Spleen (tissue), 11 donors: ENCODE data around the gene OR6V1. TPM values are rescaled to one million over a fixed set of nuclear protein-coding genes. Genes with fewer than 3 reads are reported as not detected.
"Not testable (repeated sequence)": the region's sequence is repeated elsewhere in the genome, so short reads cannot be mapped to it uniquely, and the experiment has no call there.

ENCODE experiments used
- DNase-seq: peaks from one replicate; pipeline ENCODE4 v3.0.0-alpha.2; 2020
- H3K27ac ChIP-seq, 8 donors: fragments of 200-600 bp; sonication (generic) in 7 of 8; 1 replicate in 4 of 8; 2 replicates in 4 of 8; pipeline versions ENCODE4 v1.5.0 to v1.8.0; 2016 to 2021; ENCODE audit warnings: inconsistent platforms in 4 of 8, mild to moderate bottlenecking in 4 of 8, moderate library complexity in 1 of 8
- H3K27me3 ChIP-seq, 7 donors: fragments of 200-600 bp; sonication (generic) in 6 of 7; replicated peaks in 1 of 7; 1 replicate in 4 of 7; 2 replicates in 3 of 7; pipeline versions ENCODE4 v1.5.0 to v1.8.0; 2016 to 2021; ENCODE audit warnings: inconsistent platforms in 3 of 7, mild to moderate bottlenecking in 1 of 7
- H3K36me3 ChIP-seq, 6 donors: fragments of 200-600 bp; sonication (generic) in 5 of 6; 1 replicate in 4 of 6; 2 replicates in 2 of 6; pipeline versions ENCODE4 v1.5.0 to v1.8.0; 2016 to 2021; ENCODE audit warnings: inconsistent platforms in 2 of 6
- H3K4me1 ChIP-seq, 6 donors: fragments of 200-600 bp; sonication (generic) in 5 of 6; 1 replicate in 3 of 6; 2 replicates in 3 of 6; pipeline versions ENCODE4 v1.5.0 to v1.8.0; 2016 to 2021; ENCODE audit warnings: inconsistent platforms in 3 of 6
- H3K4me3 ChIP-seq, 8 donors: fragments of 200-600 bp; sonication (generic) in 7 of 8; 1 replicate in 4 of 8; 2 replicates in 4 of 8; pipeline versions ENCODE4 v1.5.0 to v1.8.0; 2016 to 2021; ENCODE audit warnings: inconsistent platforms in 4 of 8, mild to moderate bottlenecking in 4 of 8, moderate library complexity in 2 of 8
- H3K9me3 ChIP-seq, 8 donors: fragments of 200-600 bp; sonication (generic) in 7 of 8; 1 replicate in 4 of 8; 2 replicates in 4 of 8; pipeline versions ENCODE4 v1.5.0 to v1.8.0; 2016 to 2021; ENCODE audit warnings: inconsistent platforms in 4 of 8
- CTCF ChIP-seq, 11 experiments: fragments of 200-600 bp in 7 of 11; fragments of 450-650 bp in 4 of 11; sonication (generic) in 4 of 11; IDR thresholded peaks in 8 of 11; conservative IDR thresholded peaks in 3 of 11; 1 replicate in 7 of 11; 2 replicates in 4 of 11; pipeline versions ENCODE4 v1.4.0 to v1.8.0; 2016 to 2021; ENCODE audit warnings: antibody characterized with exemption in 11 of 11, inconsistent platforms in 4 of 11, mild to moderate bottlenecking in 1 of 11
- POLR2A ChIP-seq, 3 donors: fragments of 450-650 bp; IDR thresholded peaks; one replicate each; pipeline ENCODE4 v1.5.1; 2017; ENCODE audit warnings: antibody characterized with exemption in 3 of 3, mild to moderate bottlenecking in 1 of 3
- POLR2AphosphoS5 ChIP-seq, 3 donors: sonication (generic); formaldehyde crosslinking; IDR thresholded peaks; one replicate each; pipeline ENCODE4 v1.5.1; 2017; ENCODE audit warnings: antibody characterized with exemption in 3 of 3
- WGBS, 5 donors: extraction: QIAGEN DNeasy Blood & Tissue Kit in 3 of 5; methylation state at CpG; one replicate each; pipeline versions ENCODE4 v1.1.5 to v1.1.7; 2013 to 2018; 5-methylcytosine and 5-hydroxymethylcytosine counted together
- intact Hi-C: fragments of 100-400 bp; cut with DNase I; formaldehyde crosslinking; loops from one replicate; pipeline ENCODE4 v1.15.0; 2023; ENCODE audit warnings: low total_unique reads
- polyA plus RNA-seq, 3 donors: library from polyadenylated mRNA; stranded (reverse); fragments of 200-250 nt; gene quantifications; one replicate each; pipeline ENCODE4 v1.2.1, GENCODE V29; 2013
- total RNA-seq, 7 donors: library from RNA; depleted of rRNA in 3 of 7; stranded (reverse); fragments of >200 nt in 3 of 7; fragmentation: NEBNext Ultra II Directional in 4 of 7; extraction: Animal tissue kit (Norgen Biotek cat#: 25700) in 4 of 7; gene quantifications; one replicate each; pipeline versions ENCODE4 v1.1.0 to v1.2.1, GENCODE V29; 2016 to 2021
- donor health status: healthy with polysubstance abuse.
- donor health status: DM: no; HTN: no; CAD: no; lungs with moderate emphysema.
- donor health status: DM: no; HTN: no; CAD: no.
- donor health status: Bipolar disorder and iron deficiency.
- donor health status: healthy.
- donor health status: DM: no; HTN: no; CAD: no.
- donor health status: DM: yes; HTN: yes; CAD: no.

OR6V1 gene
- total and polyA plus RNA-seq, 10 donors: not detected

- no peak overlapping the region for H3K27ac ChIP-seq
- TF ChIP-seq POLR2AphosphoS5 (IDR thresholded peaks at IDR 0.05): no peak
- no peak for TF ChIP-seq POLR2A (IDR thresholded peaks at IDR 0.05)
- TF ChIP-seq CTCF (IDR thresholded peaks at IDR 0.05 in 8 of 11, conservative IDR thresholded peaks at IDR 0.05 in 3 of 11): no peak
- no peaks in the 10 kb centered on the region for H3K4me1 ChIP-seq
- H3K36me3 ChIP-seq: no peaks in the 10 kb centered on the region
- peaks cover 0 to 5% (median 0%) of the 10 kb centered on the region in 8 donors for H3K9me3 ChIP-seq
- intact Hi-C loops: no loop called here
- no peak overlapping the region for H3K4me3 ChIP-seq
- no peak for DNase-seq
- WGBS, 5 donors: 66 to 76% (median 71%) methylated on average over 6 of the region's 6 CpGs
- H3K27me3 ChIP-seq: peaks cover 0 to 3% (median 0%) of the 10 kb centered on the region in 7 donors
These were observed 17.9 kb downstream of the OR6V1 start for GRCh38 chr7:143069912-143070500.

- intact Hi-C loops: no loop called here
- no peak overlapping the region for H3K4me3 ChIP-seq
- peaks cover 0 to 3% (median 0%) of the 10 kb centered on the region in 7 donors for H3K27me3 ChIP-seq
- H3K9me3 ChIP-seq: peaks cover 0 to 10% (median 0%) of the 10 kb centered on the region in 8 donors
- no peaks in the 10 kb centered on the region for H3K36me3 ChIP-seq
- H3K4me1 ChIP-seq: no peaks in the 10 kb centered on the region
- no peak for DNase-seq
- no peak overlapping the region for H3K27ac ChIP-seq
- 88 to 92% (median 89%) methylated on average over 3 of the region's 3 CpGs for WGBS, 5 donors
- TF ChIP-seq POLR2A (IDR thresholded peaks at IDR 0.05): no peak
- no peak for TF ChIP-seq POLR2AphosphoS5 (IDR thresholded peaks at IDR 0.05)
- TF ChIP-seq CTCF (IDR thresholded peaks at IDR 0.05 in 8 of 11, conservative IDR thresholded peaks at IDR 0.05 in 3 of 11): no peak
These were observed 21.4 kb downstream of the OR6V1 start for GRCh38 chr7:143073556-143073955.

GRCh38 chr7:143074141-143074540, 22.0 kb downstream of the OR6V1 start:
- intact Hi-C loops: no loop called here
- no peak overlapping the region for H3K4me3 ChIP-seq
- TF ChIP-seq CTCF (IDR thresholded peaks at IDR 0.05 in 8 of 11, conservative IDR thresholded peaks at IDR 0.05 in 3 of 11): no peak
- TF ChIP-seq POLR2A (IDR thresholded peaks at IDR 0.05): no peak
- no peak for TF ChIP-seq POLR2AphosphoS5 (IDR thresholded peaks at IDR 0.05)

GRCh38 chr7:143085109-143085508, 33.0 kb downstream of the OR6V1 start:
- Histone ChIP-seq H3K9me3 (peaks cover 0 to 65% (median 35%) of the 10 kb centered on the region in 8 donors), H3K4me1 (peaks cover 0 to 28% (median 11%) of the 10 kb centered on the region in 6 donors), H3K4me3 (peak overlapping the region in 1 of 8 donors; percentile 48), H3K27ac (peak overlapping the region in 3 of 8 donors; percentile 37 to 72 (median 60)), H3K27me3 (no peaks in the 10 kb centered on the region), H3K36me3 (no peaks in the 10 kb centered on the region)
- 19 to 35% (median 27%) methylated on average over 1 of the region's 1 CpG for WGBS, 5 donors
- TF ChIP-seq CTCF (IDR thresholded peaks at IDR 0.05 in 8 of 11, conservative IDR thresholded peaks at IDR 0.05 in 3 of 11) (no peak), POLR2A (IDR thresholded peaks at IDR 0.05) (no peak), POLR2AphosphoS5 (IDR thresholded peaks at IDR 0.05) (no peak)
- DNase-seq: no peak
- intact Hi-C loops: no loop called here

More at GRCh38 chr7:143074141-143074540, 22.0 kb downstream of the OR6V1 start:
- Histone ChIP-seq H3K27ac (no peak overlapping the region), H3K36me3 (no peaks in the 10 kb centered on the region), H3K9me3 (peaks cover 0 to 16% (median 0%) of the 10 kb centered on the region in 8 donors), H3K4me1 (no peaks in the 10 kb centered on the region), H3K27me3 (peaks cover 0 to 3% (median 0%) of the 10 kb centered on the region in 7 donors)
- DNase-seq: no peak

GRCh38 chr7:143085610-143086009, 33.5 kb downstream of the OR6V1 start:
- H3K4me3 ChIP-seq: peak overlapping the region in 1 of 8 donors; percentile 48
- intact Hi-C loops, DNase-seq, H3K27me3 ChIP-seq, H3K36me3 ChIP-seq: not testable (repeated sequence)
- peaks cover 0 to 66% (median 35%) of the 10 kb centered on the region in 8 donors for H3K9me3 ChIP-seq
- H3K27ac ChIP-seq: peak overlapping the region in 3 of 8 donors; percentile 37 to 72 (median 60)
- 51 to 81% (median 74%) methylated on average over 3 of the region's 3 CpGs for WGBS, 5 donors
- peaks cover 0 to 28% (median 11%) of the 10 kb centered on the region in 6 donors for H3K4me1 ChIP-seq

GRCh38 chr7:143088549-143089231, 36.5 kb downstream of the OR6V1 start:
- H3K27ac ChIP-seq, DNase-seq, H3K27me3 ChIP-seq, H3K36me3 ChIP-seq, intact Hi-C loops, H3K4me3 ChIP-seq: not testable (repeated sequence)
- Histone ChIP-seq H3K4me1 (peaks cover 0 to 24% (median 9%) of the 10 kb centered on the region in 6 donors), H3K9me3 (peaks cover 0 to 55% (median 22%) of the 10 kb centered on the region in 8 donors)
- WGBS, 5 donors: 88 to 95% (median 91%) methylated on average over 15 to 16 of the region's 16 CpGs
